ACC112 (cell line): ENCODE measurements around the gene DDX20.

Experiments
- H2AFZ ChIP-seq: fragments of 200-600 bp; sonication (generic); one replicate; pipeline ENCODE4 v1.6.0; 2017; ENCODE audit warnings: antibody characterized with exemption, low read length; ENCODE audit not compliant: unreplicated experiment
- H3K27ac ChIP-seq: fragments of 200-600 bp; sonication (generic); 2 replicates; pipeline ENCODE4 v1.5.1; 2014; ENCODE audit warnings: low read depth, mild to moderate bottlenecking, antibody characterized with exemption, low read length, moderate library complexity
- H3K27me3 ChIP-seq: fragments of 200-600 bp; sonication (generic); 2 replicates; pipeline ENCODE4 v1.6.1; 2014; ENCODE audit warnings: mild to moderate bottlenecking, antibody characterized with exemption, low read length, moderate library complexity, mixed read lengths; ENCODE audit not compliant: insufficient read depth
- H3K36me3 ChIP-seq: fragments of 200-600 bp; sonication (generic); 2 replicates; pipeline ENCODE4 v1.6.1; 2016; ENCODE audit warnings: mild to moderate bottlenecking, antibody characterized with exemption, low read length, moderate library complexity, mixed read lengths; ENCODE audit not compliant: insufficient read depth
- H3K4me1 ChIP-seq: fragments of 200-600 bp; sonication (generic); one replicate; pipeline ENCODE4 v1.6.1; 2016; ENCODE audit warnings: low read length, mixed read lengths; ENCODE audit not compliant: insufficient read depth, unreplicated experiment, control insufficient read depth
- H3K4me3 ChIP-seq: fragments of 200-600 bp; sonication (generic); 2 replicates; pipeline ENCODE4 v1.5.1; 2014; ENCODE audit warnings: mild to moderate bottlenecking, low read depth, low read length
- H3K79me2 ChIP-seq: fragments of 200-600 bp; sonication (generic); one replicate; pipeline ENCODE4 v1.6.0; 2016; ENCODE audit warnings: low read length; ENCODE audit not compliant: control insufficient read depth, unreplicated experiment, insufficient read depth

The DDX20 gene

GRCh38 chr1:111747947-111748346 is 7.8 kb upstream of the DDX20 start:
- no peaks in the 10 kb centered on the region for H3K27me3 ChIP-seq
- no peaks in the 10 kb centered on the region for H3K79me2 ChIP-seq
- H3K4me3 ChIP-seq = no peak overlapping the region
- H3K4me1 ChIP-seq = peaks cover 28% of the 10 kb centered on the region
- no peak overlapping the region for H3K27ac ChIP-seq
- no peaks in the 10 kb centered on the region for H3K36me3 ChIP-seq
- H2AFZ ChIP-seq = no peak overlapping the region

- H3K4me1 ChIP-seq = peaks cover 20% of the 10 kb centered on the region
- no peaks in the 10 kb centered on the region for H3K27me3 ChIP-seq
- H2AFZ ChIP-seq = no peak overlapping the region
- H3K36me3 ChIP-seq = no peaks in the 10 kb centered on the region
- no peak overlapping the region for H3K4me3 ChIP-seq
- H3K79me2 ChIP-seq = no peaks in the 10 kb centered on the region
- no peak overlapping the region for H3K27ac ChIP-seq
Observed at GRCh38 chr1:111749628-111750027, 6.1 kb upstream of the DDX20 start.

- Histone ChIP-seq H2AFZ (no peak overlapping the region), H3K4me3 (no peak overlapping the region), H3K4me1 (peaks cover 16% of the 10 kb centered on the region)
Observed at GRCh38 chr1:111750856-111751255, 4.8 kb upstream of the DDX20 start.

GRCh38 chr1:111751906-111752575 is 3.7 kb upstream of the DDX20 start:
- H3K4me1 ChIP-seq = peaks cover 13% of the 10 kb centered on the region
- H3K27ac ChIP-seq = no peak overlapping the region
- H3K4me3 ChIP-seq = no peak overlapping the region
- H2AFZ ChIP-seq = no peak overlapping the region
- no peaks in the 10 kb centered on the region for H3K27me3 ChIP-seq
- peaks cover 12% of the 10 kb centered on the region for H3K79me2 ChIP-seq
- H3K36me3 ChIP-seq = no peaks in the 10 kb centered on the region

More at GRCh38 chr1:111750856-111751255, 4.8 kb upstream of the DDX20 start:
- no peaks in the 10 kb centered on the region for H3K27me3 ChIP-seq
- no peak overlapping the region for H3K27ac ChIP-seq
- no peaks in the 10 kb centered on the region for H3K36me3 ChIP-seq
- H3K79me2 ChIP-seq = peaks cover under 1% of the 10 kb centered on the region

GRCh38 chr1:111754984-111755330 is 744 bp upstream of the DDX20 start:
- peaks cover 20% of the 10 kb centered on the region for H3K4me1 ChIP-seq
- peak overlapping the region; percentile 96 for H2AFZ ChIP-seq
- peak overlapping the region; percentile 84 for H3K27ac ChIP-seq
- peak overlapping the region; percentile 92 for H3K4me3 ChIP-seq
- H3K79me2 ChIP-seq = peaks cover 25% of the 10 kb centered on the region
- H3K36me3 ChIP-seq = no peaks in the 10 kb centered on the region; the same call in 1 of the 2 replicates
- no peaks in the 10 kb centered on the region for H3K27me3 ChIP-seq

GRCh38 chr1:111756124-111756513 is 418 bp downstream of the DDX20 start:
- Histone ChIP-seq H2AFZ (peak overlapping the region; percentile 95), H3K79me2 (peaks cover 33% of the 10 kb centered on the region), H3K4me3 (peak overlapping the region; percentile 92), H3K27me3 (no peaks in the 10 kb centered on the region), H3K36me3 (peaks cover 4% of the 10 kb centered on the region), H3K4me1 (peaks cover 26% of the 10 kb centered on the region), H3K27ac (peak overlapping the region; percentile 84)

- Histone ChIP-seq H3K27ac (no peak overlapping the region), H3K27me3 (no peaks in the 10 kb centered on the region), H2AFZ (no peak overlapping the region), H3K4me3 (no peak overlapping the region), H3K36me3 (peaks cover 20% of the 10 kb centered on the region), H3K4me1 (peaks cover 38% of the 10 kb centered on the region), H3K79me2 (peaks cover 34% of the 10 kb centered on the region)
Observed at GRCh38 chr1:111758373-111758772, 2.7 kb downstream of the DDX20 start.

GRCh38 chr1:111761717-111762116 is 6.0 kb downstream of the DDX20 start:
- H3K36me3 ChIP-seq = peaks cover 33% of the 10 kb centered on the region
- no peak overlapping the region for H3K27ac ChIP-seq
- H3K27me3 ChIP-seq = no peaks in the 10 kb centered on the region
- peaks cover 25% of the 10 kb centered on the region for H3K79me2 ChIP-seq
- H3K4me1 ChIP-seq = peaks cover 28% of the 10 kb centered on the region
- no peak overlapping the region for H3K4me3 ChIP-seq
- H2AFZ ChIP-seq = no peak overlapping the region

GRCh38 chr1:111762332-111762731 is 6.6 kb downstream of the DDX20 start:
- H3K27me3 ChIP-seq = no peaks in the 10 kb centered on the region
- no peak overlapping the region for H2AFZ ChIP-seq
- peaks cover 36% of the 10 kb centered on the region for H3K36me3 ChIP-seq
- H3K4me3 ChIP-seq = no peak overlapping the region
- peaks cover 19% of the 10 kb centered on the region for H3K79me2 ChIP-seq
- no peak overlapping the region for H3K27ac ChIP-seq
- H3K4me1 ChIP-seq = peaks cover 22% of the 10 kb centered on the region

- no peaks in the 10 kb centered on the region for H3K27me3 ChIP-seq
- H3K36me3 ChIP-seq = peaks cover 21% of the 10 kb centered on the region
Observed at GRCh38 chr1:111768023-111768422, 12.3 kb downstream of the DDX20 start.

GRCh38 chr1:111768625-111769024 is 12.9 kb downstream of the DDX20 start:
- H2AFZ ChIP-seq = no peak overlapping the region
- H3K4me1 ChIP-seq = no peaks in the 10 kb centered on the region
- no peak overlapping the region for H3K27ac ChIP-seq
- peaks cover 20% of the 10 kb centered on the region for H3K36me3 ChIP-seq
- H3K4me3 ChIP-seq = no peak overlapping the region
- no peaks in the 10 kb centered on the region for H3K79me2 ChIP-seq
- H3K27me3 ChIP-seq = no peaks in the 10 kb centered on the region

More at GRCh38 chr1:111768023-111768422, 12.3 kb downstream of the DDX20 start:
- H3K4me1 ChIP-seq = no peaks in the 10 kb centered on the region
- no peaks in the 10 kb centered on the region for H3K79me2 ChIP-seq
- H3K27ac ChIP-seq = no peak overlapping the region
- H3K4me3 ChIP-seq = no peak overlapping the region
- no peak overlapping the region for H2AFZ ChIP-seq
